Measurements from ENCODE around the gene IFNA21.
"Not testable (repeated sequence)": the region's sequence is repeated elsewhere in the genome, so short reads cannot be mapped to it uniquely, and the experiment has no call there.

- not testable (repeated sequence) for TF ChIP-seq CTCF (IDR thresholded peaks at IDR 0.05; ENCODE audit: low read depth, low read length, missing input control); FOXA2 (IDR thresholded peaks at IDR 0.05); TAF1 (conservative IDR thresholded peaks at IDR 0.05); ZBTB33 (IDR thresholded peaks at IDR 0.05); FOXA1 (IDR thresholded peaks at IDR 0.05); HNF4A (conservative IDR thresholded peaks at IDR 0.05); ATF3 (IDR thresholded peaks at IDR 0.05); EGR1 (IDR thresholded peaks at IDR 0.05; ENCODE audit: low read depth in 2 of 2); REST (IDR thresholded peaks at IDR 0.05); MAX (IDR thresholded peaks at IDR 0.05); YY1 (IDR thresholded peaks at IDR 0.05)
Observed at GRCh38 chr9:21207043-21207442, 40.6 kb upstream of the IFNA21 start, which contains the start of gene IFNA10.
